ENCODE results near the gene RNF220. TPM values are rescaled to one million over a fixed set of nuclear protein-coding genes. Genes with fewer than 3 reads are reported as not detected.

Gene RNF220
- total RNA-seq, 1 donor from 2014 or later, result 52.5 TPM

DNA sequence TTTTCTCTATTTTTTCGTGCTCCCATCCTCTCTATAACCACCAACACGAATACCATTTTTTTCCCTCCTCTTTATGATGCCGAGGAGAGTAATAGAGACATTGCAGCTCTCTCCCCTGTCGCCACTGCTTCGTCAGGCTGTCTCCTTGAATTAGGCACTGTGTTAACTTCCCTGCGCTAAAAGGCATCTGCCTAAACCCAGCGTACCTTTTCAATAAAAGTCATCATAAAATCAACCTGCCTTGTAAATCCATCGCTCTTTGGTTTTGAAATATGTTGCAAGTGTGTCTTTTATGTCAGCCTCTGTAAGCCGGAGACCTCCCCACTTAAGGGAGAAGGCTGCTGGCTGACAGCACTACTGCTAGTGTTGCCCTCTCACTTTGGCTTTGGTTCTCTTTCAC is 8.7 kb downstream of the RNF220 start:
- DNase-seq (ENCODE audit: extremely low spot score in 2 of 2), result no peak
- no peak for TF ChIP-seq POLR2A (IDR thresholded peaks at IDR 0.05)
- no peak for TF ChIP-seq POLR2AphosphoS5 (IDR thresholded peaks at IDR 0.05; ENCODE audit: insufficient read depth in 1 of 2, low read depth in 1 of 2)
- TF ChIP-seq, protein P1, sequence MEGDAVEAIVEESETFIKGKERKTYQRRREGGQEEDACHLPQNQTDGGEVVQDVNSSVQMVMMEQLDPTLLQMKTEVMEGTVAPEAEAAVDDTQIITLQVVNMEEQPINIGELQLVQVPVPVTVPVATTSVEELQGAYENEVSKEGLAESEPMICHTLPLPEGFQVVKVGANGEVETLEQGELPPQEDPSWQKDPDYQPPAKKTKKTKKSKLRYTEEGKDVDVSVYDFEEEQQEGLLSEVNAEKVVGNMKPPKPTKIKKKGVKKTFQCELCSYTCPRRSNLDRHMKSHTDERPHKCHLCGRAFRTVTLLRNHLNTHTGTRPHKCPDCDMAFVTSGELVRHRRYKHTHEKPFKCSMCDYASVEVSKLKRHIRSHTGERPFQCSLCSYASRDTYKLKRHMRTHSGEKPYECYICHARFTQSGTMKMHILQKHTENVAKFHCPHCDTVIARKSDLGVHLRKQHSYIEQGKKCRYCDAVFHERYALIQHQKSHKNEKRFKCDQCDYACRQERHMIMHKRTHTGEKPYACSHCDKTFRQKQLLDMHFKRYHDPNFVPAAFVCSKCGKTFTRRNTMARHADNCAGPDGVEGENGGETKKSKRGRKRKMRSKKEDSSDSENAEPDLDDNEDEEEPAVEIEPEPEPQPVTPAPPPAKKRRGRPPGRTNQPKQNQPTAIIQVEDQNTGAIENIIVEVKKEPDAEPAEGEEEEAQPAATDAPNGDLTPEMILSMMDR (IDR thresholded peaks at IDR 0.05), result no peak
- Histone ChIP-seq H3K4me1 (peaks cover 14% of the 10 kb centered on the region), H3K27me3 (peaks cover 15% of the 10 kb centered on the region), H3K4me3 (no peak overlapping the region), H3K27ac (no peak overlapping the region), H3K9me3 (no peaks in the 10 kb centered on the region), H3K36me3 (no peaks in the 10 kb centered on the region)
- intact Hi-C loops (cut with DNase I), result no loop called here

DNA sequence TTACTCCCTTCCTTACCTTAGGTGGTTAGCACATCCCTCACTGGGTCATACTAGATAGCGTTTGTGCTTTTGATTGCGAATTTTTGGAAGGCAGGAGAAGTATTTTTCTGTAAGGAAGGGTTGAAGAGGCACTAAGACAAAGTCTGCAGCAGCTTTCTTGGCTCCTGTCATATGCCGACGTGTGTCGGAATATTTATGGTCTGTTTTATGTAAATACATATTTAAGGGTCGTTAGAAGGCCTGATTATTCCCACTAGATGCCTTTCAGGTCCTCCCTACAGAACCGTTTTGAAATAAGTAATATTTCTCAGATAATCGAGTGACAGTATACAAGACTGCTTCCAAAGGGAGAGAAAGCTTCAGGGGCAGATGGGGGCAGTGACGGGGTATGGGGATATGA is 10.0 kb downstream of the RNF220 start:
- Histone ChIP-seq H3K4me1 (peaks cover 14% of the 10 kb centered on the region), H3K36me3 (no peaks in the 10 kb centered on the region), H3K27me3 (peaks cover 17% of the 10 kb centered on the region), H3K4me3 (no peak overlapping the region), H3K27ac (no peak overlapping the region), H3K9me3 (no peaks in the 10 kb centered on the region)
- intact Hi-C loops (cut with DNase I), result no loop called here
- TF ChIP-seq POLR2AphosphoS5 (IDR thresholded peaks at IDR 0.05; ENCODE audit: insufficient read depth in 1 of 2, low read depth in 1 of 2), result no peak
- no peak for DNase-seq (ENCODE audit: extremely low spot score in 2 of 2)

DNA sequence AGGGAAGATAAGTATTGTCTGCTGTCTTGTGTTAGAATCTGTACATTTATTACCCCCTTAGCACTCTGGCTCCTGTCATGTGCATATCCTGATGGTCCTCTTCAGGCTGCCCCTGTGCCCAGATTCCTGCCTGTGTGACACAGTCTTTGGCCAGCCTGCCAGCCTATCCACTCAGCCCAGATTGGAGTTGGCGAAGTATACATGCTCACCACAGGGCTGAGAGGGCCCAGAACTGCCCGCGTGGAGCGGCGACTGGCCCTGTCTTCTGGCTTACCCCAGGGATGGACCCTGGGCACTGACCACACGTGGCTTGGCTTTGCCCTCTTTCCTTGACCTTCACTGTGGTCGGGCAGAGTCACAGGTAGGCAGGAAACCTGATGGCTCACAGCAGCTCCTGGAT is 11.4 kb downstream of the RNF220 start:
- peaks cover 14% of the 10 kb centered on the region for H3K4me1 ChIP-seq
- no peak overlapping the region for H3K27ac ChIP-seq
- no peaks in the 10 kb centered on the region for H3K36me3 ChIP-seq
- no peak for DNase-seq (ENCODE audit: extremely low spot score in 2 of 2)
- no peak for TF ChIP-seq POLR2A (IDR thresholded peaks at IDR 0.05)
- TF ChIP-seq, protein P1 (IDR thresholded peaks at IDR 0.05), result no peak
- TF ChIP-seq POLR2AphosphoS5 (IDR thresholded peaks at IDR 0.05; ENCODE audit: insufficient read depth in 1 of 2, low read depth in 1 of 2), result no peak
- H3K27me3 ChIP-seq, result peaks cover 22% of the 10 kb centered on the region
- no peaks in the 10 kb centered on the region for H3K9me3 ChIP-seq
- intact Hi-C loops (cut with DNase I), result no loop called here
- no peak overlapping the region for H3K4me3 ChIP-seq

DNA sequence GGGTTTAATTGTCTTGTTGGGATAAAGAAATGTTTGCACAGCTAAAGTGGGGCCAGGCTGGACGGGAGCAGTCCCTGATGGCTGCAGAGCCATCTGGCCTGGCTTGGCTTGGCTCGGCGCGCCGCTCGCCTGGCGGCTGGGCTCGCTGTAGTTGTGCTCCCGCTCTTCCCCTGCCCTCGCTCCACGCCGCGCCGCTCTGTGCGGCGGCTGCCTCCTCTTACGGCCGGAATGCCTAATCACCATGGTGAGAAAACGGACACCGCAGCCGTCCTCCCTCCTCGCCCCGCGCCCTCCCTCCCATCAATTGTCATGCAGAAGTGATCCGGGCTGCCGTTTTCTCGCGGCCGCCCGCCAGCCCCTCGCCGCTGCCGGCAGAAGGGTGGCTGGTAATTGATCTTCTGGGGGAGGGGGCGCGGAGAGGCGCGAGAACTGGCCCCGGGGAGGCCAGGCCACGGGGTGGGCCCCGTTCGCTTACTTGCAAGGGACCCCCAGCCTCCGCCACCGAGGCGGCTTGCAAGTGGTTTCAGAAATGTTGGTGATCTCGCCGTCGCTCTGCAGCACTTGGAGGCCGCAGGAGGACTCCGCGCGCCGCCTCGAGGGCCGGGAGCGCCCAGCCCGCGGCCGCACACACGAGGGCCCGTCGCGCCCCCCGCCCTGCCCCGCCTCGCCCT is 12.4 kb downstream of the RNF220 start:
- H3K4me1 ChIP-seq, result peaks cover 14% of the 10 kb centered on the region
- H3K9me3 ChIP-seq, result no peaks in the 10 kb centered on the region
- H3K27ac ChIP-seq, result no peak overlapping the region
- no peaks in the 10 kb centered on the region for H3K36me3 ChIP-seq
- H3K4me3 ChIP-seq, result peak overlapping the region; percentile 28 to 34
- no peak for DNase-seq (ENCODE audit: extremely low spot score in 2 of 2)
- H3K27me3 ChIP-seq, result peaks cover 22% of the 10 kb centered on the region
- intact Hi-C loops (cut with DNase I), result no loop called here
- TF ChIP-seq POLR2A (IDR thresholded peaks at IDR 0.05) (no peak), POLR2AphosphoS5 (IDR thresholded peaks at IDR 0.05; ENCODE audit: insufficient read depth in 1 of 2, low read depth in 1 of 2) (no peak)
- TF ChIP-seq, protein P1 (IDR thresholded peaks at IDR 0.05), result no peak

DNA sequence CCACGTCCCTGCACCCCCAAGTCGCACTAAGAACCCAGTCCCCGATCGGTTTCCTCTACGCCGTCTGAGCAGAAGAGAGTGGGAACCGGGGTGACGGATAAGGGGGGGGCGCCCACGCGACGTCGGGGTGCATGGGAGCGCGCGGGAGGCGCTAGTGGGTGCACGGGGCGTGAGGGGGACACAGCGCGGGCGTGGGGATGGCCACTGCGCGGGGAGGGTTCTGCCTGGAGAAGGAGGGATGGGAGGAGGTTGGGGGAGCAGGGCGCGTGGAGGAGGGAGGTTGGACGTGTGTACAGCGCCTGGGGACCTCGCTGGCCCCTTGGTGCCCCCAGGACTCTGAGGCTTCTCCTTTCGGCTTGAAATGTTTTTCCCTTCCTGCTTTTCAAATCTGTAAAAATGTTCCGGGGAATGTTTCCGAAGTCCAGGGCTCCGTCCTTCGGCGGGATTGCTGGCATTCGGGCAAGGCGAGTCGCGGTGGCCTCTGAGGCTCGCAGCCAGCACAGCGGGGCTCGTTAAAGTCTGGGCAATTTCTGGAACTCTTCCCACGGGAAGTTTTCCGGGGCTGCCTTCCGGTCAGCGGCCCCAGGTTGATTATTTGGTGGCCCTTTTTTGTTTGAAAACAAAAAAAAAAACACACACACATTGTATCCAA is 13.1 kb downstream of the RNF220 start:
- H3K4me1 ChIP-seq, result peaks cover 14% of the 10 kb centered on the region
- no peaks in the 10 kb centered on the region for H3K36me3 ChIP-seq
- peaks cover 22% of the 10 kb centered on the region for H3K27me3 ChIP-seq
- intact Hi-C loops (cut with DNase I), result no loop called here
- no peak overlapping the region for H3K27ac ChIP-seq
- DNase-seq (ENCODE audit: extremely low spot score in 2 of 2), result no peak
- H3K4me3 ChIP-seq, result peak overlapping the region; percentile 28 to 34
- H3K9me3 ChIP-seq, result no peaks in the 10 kb centered on the region
- TF ChIP-seq, protein P1 (IDR thresholded peaks at IDR 0.05), result no peak
- TF ChIP-seq POLR2AphosphoS5 (IDR thresholded peaks at IDR 0.05; ENCODE audit: insufficient read depth in 1 of 2, low read depth in 1 of 2), result no peak
- no peak for TF ChIP-seq POLR2A (IDR thresholded peaks at IDR 0.05)
